Peyer's patch (tissue), 4 donors: ENCODE measurements around the gene DISP2. TPM values are rescaled to one million over a fixed set of nuclear protein-coding genes. Genes with fewer than 3 reads are reported as not detected.
A peak's percentile ranks its signal among the peaks of the same experiment; 100 is the strongest.

Source experiments
- DNase-seq, 3 donors: peaks; one replicate each; pipeline ENCODE4 v3.0.0-alpha.2; 2017 to 2019
- H3K27ac ChIP-seq, 4 donors: fragments of 200-600 bp; sonication (generic); one replicate each; pipeline ENCODE4 v1.5.1; 2016 to 2019
- H3K27me3 ChIP-seq, 2 donors: fragments of 200-600 bp; sonication (generic); one replicate each; pipeline ENCODE4 v1.5.1; 2019
- H3K36me3 ChIP-seq, 3 donors: fragments of 200-600 bp; sonication (generic); one replicate each; pipeline ENCODE4 v1.5.1; 2016 to 2019
- H3K4me1 ChIP-seq, 4 donors: fragments of 200-600 bp; sonication (generic); one replicate each; pipeline ENCODE4 v1.5.1; 2016 to 2019
- H3K4me3 ChIP-seq, 4 donors: fragments of 200-600 bp; sonication (generic); 1 replicate in 3 of 4; 2 replicates in 1 of 4; pipeline ENCODE4 v1.5.1; 2016 to 2019; ENCODE audit warnings: mild to moderate bottlenecking in 1 of 4
- H3K9me3 ChIP-seq, 4 donors: fragments of 200-600 bp; sonication (generic); one replicate each; pipeline ENCODE4 v1.5.1; 2016 to 2019; ENCODE audit warnings: mild to moderate bottlenecking in 1 of 4
- CTCF ChIP-seq, 6 experiments: fragments of 450-650 bp in 4 of 6; fragments of 200-600 bp in 2 of 6; sonication (generic) in 1 of 6; IDR thresholded peaks; one replicate each; pipeline ENCODE4 v1.5.1; 2017 to 2019; ENCODE audit warnings: antibody characterized with exemption in 6 of 6, mild to moderate bottlenecking in 3 of 6, moderate library complexity in 1 of 6
- POLR2A ChIP-seq, 2 donors: fragments of 450-650 bp; IDR thresholded peaks; one replicate each; pipeline ENCODE4 v1.5.1; 2017; ENCODE audit warnings: antibody characterized with exemption in 2 of 2, mild to moderate bottlenecking in 2 of 2, moderate library complexity in 2 of 2
- total RNA-seq, 4 donors: library from RNA; depleted of rRNA; stranded (reverse); fragments of >200 nt; gene quantifications; one replicate each; pipeline ENCODE4 v1.1.0, GENCODE V29; 2016

Gene DISP2
- total RNA-seq, 4 donors from 2014 or later = 1.7 to 27.5 (median 7.4) TPM

GRCh38 chr15:40325188-40325587 is 32.8 kb upstream of the DISP2 start:
- peak overlapping the region in 3 of 4 donors; percentile 79 to 93 (median 90) for H3K4me3 ChIP-seq
- TF ChIP-seq POLR2A (IDR thresholded peaks at IDR 0.05) = no peak
- TF ChIP-seq CTCF (IDR thresholded peaks at IDR 0.05) = no peak
- H3K27ac ChIP-seq = peak overlapping the region in 1 of 4 donors; percentile 76
- no peaks in the 10 kb centered on the region for H3K27me3 ChIP-seq
- H3K9me3 ChIP-seq = no peaks in the 10 kb centered on the region
- DNase-seq = no peak
- H3K4me1 ChIP-seq = peaks cover 0 to 29% (median 6%) of the 10 kb centered on the region in 4 donors
- H3K36me3 ChIP-seq = no peaks in the 10 kb centered on the region

- H3K27ac ChIP-seq = peak overlapping the region in 2 of 4 donors; percentile 14 to 76
- peak overlapping the region in 1 of 4 donors; percentile 93 for H3K4me3 ChIP-seq
- peaks cover 0 to 29% (median 6%) of the 10 kb centered on the region in 4 donors for H3K4me1 ChIP-seq
- TF ChIP-seq CTCF (IDR thresholded peaks at IDR 0.05) = no peak
- TF ChIP-seq POLR2A (IDR thresholded peaks at IDR 0.05) = no peak
- H3K27me3 ChIP-seq = no peaks in the 10 kb centered on the region
- no peak for DNase-seq
- no peaks in the 10 kb centered on the region for H3K36me3 ChIP-seq
- H3K9me3 ChIP-seq = no peaks in the 10 kb centered on the region
These were observed 32.3 kb upstream of the DISP2 start for GRCh38 chr15:40325700-40326099.

- Histone ChIP-seq H3K27ac (peak overlapping the region in 1 of 4 donors; percentile 66), H3K4me3 (no peak overlapping the region), H3K36me3 (no peaks in the 10 kb centered on the region), H3K4me1 (peaks cover 0 to 37% (median 6%) of the 10 kb centered on the region in 4 donors), H3K9me3 (no peaks in the 10 kb centered on the region), H3K27me3 (no peaks in the 10 kb centered on the region)
- DNase-seq = no peak
- TF ChIP-seq CTCF (IDR thresholded peaks at IDR 0.05) (no peak), POLR2A (IDR thresholded peaks at IDR 0.05) (no peak)
These were observed 30.6 kb upstream of the DISP2 start for GRCh38 chr15:40327457-40327856.

- no peak for TF ChIP-seq CTCF (IDR thresholded peaks at IDR 0.05)
- no peak for TF ChIP-seq POLR2A (IDR thresholded peaks at IDR 0.05)
- Histone ChIP-seq H3K36me3 (no peaks in the 10 kb centered on the region), H3K4me3 (no peak overlapping the region), H3K27ac (peak overlapping the region in 1 of 4 donors; percentile 66), H3K9me3 (no peaks in the 10 kb centered on the region), H3K4me1 (peaks cover 0 to 37% (median 4%) of the 10 kb centered on the region in 4 donors), H3K27me3 (no peaks in the 10 kb centered on the region)
- no peak for DNase-seq
These were observed 29.8 kb upstream of the DISP2 start for GRCh38 chr15:40328176-40328575.

- Histone ChIP-seq H3K27me3 (no peaks in the 10 kb centered on the region), H3K4me1 (peaks cover 0 to 40% (median 4%) of the 10 kb centered on the region in 4 donors), H3K9me3 (no peaks in the 10 kb centered on the region), H3K36me3 (no peaks in the 10 kb centered on the region), H3K4me3 (no peak overlapping the region), H3K27ac (peak overlapping the region in 1 of 4 donors; percentile 66)
- DNase-seq = no peak
- no peak for TF ChIP-seq CTCF (IDR thresholded peaks at IDR 0.05)
- TF ChIP-seq POLR2A (IDR thresholded peaks at IDR 0.05) = no peak
These were observed 29.3 kb upstream of the DISP2 start for GRCh38 chr15:40328751-40329150.

- peak overlapping the region in 2 of 4 donors; percentile 12 to 66 for H3K27ac ChIP-seq
- DNase-seq = no peak
- H3K9me3 ChIP-seq = no peaks in the 10 kb centered on the region
- peaks cover 4 to 43% (median 6%) of the 10 kb centered on the region in 4 donors for H3K4me1 ChIP-seq
- no peaks in the 10 kb centered on the region for H3K27me3 ChIP-seq
- TF ChIP-seq CTCF (IDR thresholded peaks at IDR 0.05) = no peak
- TF ChIP-seq POLR2A (IDR thresholded peaks at IDR 0.05) = no peak
- H3K36me3 ChIP-seq = no peaks in the 10 kb centered on the region
- no peak overlapping the region for H3K4me3 ChIP-seq
These were observed 28.2 kb upstream of the DISP2 start for GRCh38 chr15:40329804-40330203.
